HepG2 (cell line): ENCODE measurements around the gene KIAA1755. TPM values are rescaled to one million over a fixed set of nuclear protein-coding genes. Genes with fewer than 3 reads are reported as not detected.

Source experiments
- ATAC-seq: fragments of 200-7000 bp; cut with Tn5 transposase; 3 replicates; pipeline ENCODE4 v1.9.1; 2020; ENCODE audit warnings: mild to moderate bottlenecking, moderate library complexity
- BruUV-seq: library from RNA; stranded (reverse); fragments of 400-500 nt; replicated peaks from 2 replicates; lab custom pipeline; 2021; lab: Mats Ljungman, UMichigan
- CTCF ChIA-PET: fragments of 300-600 bp; formaldehyde crosslinking; extraction: SDS; loops from one replicate; lab custom pipeline; 2021; ENCODE audit warnings: low total read pairs, inconsistent platforms, low intra/inter-chr PET ratio; lab: Yijun Ruan, JAX
- POLR2A ChIA-PET: fragments of 350-600 bp; sonication (Branson Sonifier 250); formaldehyde crosslinking; loops from one replicate; lab custom pipeline; 2020; ENCODE audit warnings: antibody characterized with exemption, inconsistent platforms; lab: Yijun Ruan, JAX
- DNase-seq: peaks from one replicate; pipeline ENCODE4 v3.0.0-alpha.2; 2015; ENCODE audit warnings: low spot score
- FAIRE-seq: peaks from 3 replicates; lab custom pipeline; 2011; peaks lifted over from hg19 to GRCh38; lab: Jason Lieb, UNC
- H2AFZ ChIP-seq: one replicate; pipeline ENCODE4 v1.6.1; 2011; ENCODE audit warnings: low read length, inconsistent platforms
- H3K27ac ChIP-seq: fragments of 300-600 bp; 3 replicates; pipeline ENCODE4 v1.8.0; 2011; ENCODE audit warnings: mixed run types, mild to moderate bottlenecking, mixed read lengths, low read length, inconsistent platforms; ENCODE audit not compliant: insufficient read depth; ENCODE audit errors: extremely low read length
- H3K27me3 ChIP-seq, 2 experiments: fragments of 200-600 bp in 1 of 2; 2 replicates in 1 of 2; 3 replicates in 1 of 2; pipeline versions ENCODE4 v1.6.0 to v1.8.0; 2011; ENCODE audit warnings: low read length in 2 of 2, mild to moderate bottlenecking in 2 of 2, moderate library complexity in 2 of 2, inconsistent platforms in 1 of 2; ENCODE audit not compliant: insufficient read depth in 2 of 2, control insufficient read depth in 1 of 2
- H3K36me3 ChIP-seq, 2 experiments: fragments of 200-600 bp in 1 of 2; replicated peaks in 1 of 2; 2 replicates in 1 of 2; 3 replicates in 1 of 2; pipeline versions ENCODE4 v1.5.1 to v1.8.0; 2011; ENCODE audit warnings: low read length in 2 of 2, inconsistent platforms in 1 of 2; ENCODE audit not compliant: insufficient read depth in 2 of 2, control insufficient read depth in 1 of 2
- H3K4me1 ChIP-seq: 2 replicates; pipeline ENCODE4 v1.5.1; 2012; ENCODE audit warnings: low read length, inconsistent platforms; ENCODE audit not compliant: insufficient read depth
- H3K4me2 ChIP-seq: 2 replicates; pipeline ENCODE4 v1.6.0; 2011; ENCODE audit warnings: low read depth, low read length, inconsistent platforms
- H3K4me3 ChIP-seq, 3 experiments: fragments of 200-600 bp in 1 of 3; sonication (generic), shearing (Covaris generic) in 1 of 3; replicated peaks in 1 of 3; 2 replicates each; pipeline ENCODE4 v1.5.1; 2011 to 2016; ENCODE audit warnings: low read length in 3 of 3, inconsistent platforms in 2 of 3, low read depth in 2 of 3, mild to moderate bottlenecking in 2 of 3, control low read depth in 1 of 3, mixed read lengths in 1 of 3; ENCODE audit not compliant: insufficient read depth in 1 of 3
- H3K79me2 ChIP-seq: one replicate; pipeline ENCODE4 v1.6.1; 2011; ENCODE audit warnings: low read length, inconsistent platforms; ENCODE audit not compliant: insufficient read depth
- H3K9ac ChIP-seq: 2 replicates; pipeline ENCODE4 v1.6.0; 2011; ENCODE audit warnings: mild to moderate bottlenecking, low read depth, low read length, inconsistent platforms; ENCODE audit not compliant: insufficient read depth
- H3K9me3 ChIP-seq: 2 replicates; pipeline ENCODE4 v1.5.1; 2012; ENCODE audit warnings: mild to moderate bottlenecking, low read length
- H4K20me1 ChIP-seq: 2 replicates; pipeline ENCODE4 v1.6.0; 2011; ENCODE audit warnings: inconsistent platforms, mild to moderate bottlenecking, low read length, moderate library complexity; ENCODE audit not compliant: insufficient read depth
- BRD4 ChIP-seq: sonication (generic); formaldehyde crosslinking; IDR thresholded peaks from 2 replicates; pipeline ENCODE4 v1.4.0; 2020; ENCODE audit warnings: missing genetic modification reagents
- CHCHD3 ChIP-seq: sonication (generic); formaldehyde crosslinking; IDR thresholded peaks from 2 replicates; pipeline ENCODE4 v1.8.0; 2022; ENCODE audit warnings: mild to moderate bottlenecking, missing genetic modification reagents, moderate library complexity
- DNMT3B ChIP-seq: conservative IDR thresholded peaks from 2 replicates; pipeline ENCODE4 v1.6.1; 2016; ENCODE audit warnings: missing biosample characterization, control low read depth
- DPF2 ChIP-seq: sonication (generic); formaldehyde crosslinking; IDR thresholded peaks from 2 replicates; pipeline ENCODE4 v1.4.0; 2020; ENCODE audit warnings: mild to moderate bottlenecking, low read depth, missing genetic modification reagents, borderline replicate concordance
- FOSL1 ChIP-seq: sonication (generic); formaldehyde crosslinking; IDR thresholded peaks from 2 replicates; pipeline ENCODE4 v1.9.0; 2021; ENCODE audit warnings: missing genetic modification reagents, borderline replicate concordance
- GABPB1 ChIP-seq: IDR thresholded peaks from 2 replicates; pipeline ENCODE4 v1.6.1; 2016; ENCODE audit warnings: mild to moderate bottlenecking, missing genetic modification reagents, moderate library complexity, missing compliant biosample characterization
- MIER2 ChIP-seq: IDR thresholded peaks from 2 replicates; pipeline ENCODE4 v1.6.1; 2016; ENCODE audit warnings: missing biosample characterization, missing genetic modification reagents
- NFE2 ChIP-seq: sonication (generic); formaldehyde crosslinking; IDR thresholded peaks from 2 replicates; pipeline ENCODE4 v1.4.0; 2020; ENCODE audit warnings: missing genetic modification reagents
- PCBP2 ChIP-seq: fragments of 200-400 bp; formaldehyde crosslinking; optimal IDR thresholded peaks from 2 replicates; pipeline ENCODE3; 2018; ENCODE audit warnings: low read length, low read depth; ENCODE audit not compliant: poor library complexity, severe bottlenecking
- SNAPC5 ChIP-seq: sonication (generic); formaldehyde crosslinking; IDR thresholded peaks from 2 replicates; pipeline ENCODE4 v1.8.1; 2023; ENCODE audit warnings: mild to moderate bottlenecking, missing genetic modification reagents, borderline replicate concordance
- SSRP1 ChIP-seq: IDR thresholded peaks from 2 replicates; pipeline ENCODE4 v1.6.1; 2016; ENCODE audit warnings: control low read depth
- ZBTB42 ChIP-seq: sonication (generic); formaldehyde crosslinking; IDR thresholded peaks from 2 replicates; pipeline ENCODE4 v1.5.0; 2020; ENCODE audit warnings: mild to moderate bottlenecking, missing genetic modification reagents
- ZFP36L1 ChIP-seq: sonication (generic); formaldehyde crosslinking; IDR thresholded peaks from 2 replicates; pipeline ENCODE4 v1.8.0; 2022; ENCODE audit warnings: mild to moderate bottlenecking, missing genetic modification reagents, moderate library complexity
- ZNF282 ChIP-seq: fragments of 450-650 bp; IDR thresholded peaks from 2 replicates; pipeline ENCODE4 v1.6.1; 2018; ENCODE audit not compliant: partially characterized antibody
- ZNF337 ChIP-seq: sonication (generic); formaldehyde crosslinking; IDR thresholded peaks from 2 replicates; pipeline ENCODE4 v1.5.1; 2020; ENCODE audit warnings: missing genetic modification reagents, low read depth, mild to moderate bottlenecking, borderline replicate concordance
- ZNF550 ChIP-seq: sonication (generic); formaldehyde crosslinking; IDR thresholded peaks from 2 replicates; pipeline ENCODE4 v1.4.0; 2020; ENCODE audit warnings: mild to moderate bottlenecking, missing genetic modification reagents, borderline replicate concordance
- ZNF747 ChIP-seq: sonication (generic); formaldehyde crosslinking; IDR thresholded peaks from 2 replicates; pipeline ENCODE4 v1.8.1; 2023; ENCODE audit warnings: missing genetic modification reagents, mild to moderate bottlenecking, borderline replicate concordance
- ZNF891 ChIP-seq: sonication (generic); formaldehyde crosslinking; IDR thresholded peaks from 2 replicates; pipeline ENCODE4 v1.5.0; 2020; ENCODE audit warnings: mild to moderate bottlenecking, missing genetic modification reagents
- ZSCAN22 ChIP-seq: sonication (generic); formaldehyde crosslinking; IDR thresholded peaks from 2 replicates; pipeline ENCODE4 v1.4.0; 2020; ENCODE audit warnings: mild to moderate bottlenecking, missing genetic modification reagents
- ZSCAN30 ChIP-seq: sonication (generic); formaldehyde crosslinking; IDR thresholded peaks from 2 replicates; pipeline ENCODE4 v1.5.0; 2020; ENCODE audit warnings: mild to moderate bottlenecking, missing genetic modification reagents
- WGBS: methylation state at CpG from one replicate; pipeline ENCODE4 v1.1.6; 2017; ENCODE audit warnings: low lambda C conversion rate; 5-methylcytosine and 5-hydroxymethylcytosine counted together
- in situ Hi-C: cut with HindIII; loops from 2 replicates; pipeline ENCODE4 v1.10.0; 2017; ENCODE audit warnings: low pct_unique_long_range_greater_than_20kb; ENCODE audit not compliant: extremely low pct_ligation_motif_present
- intact Hi-C: fragments of 100-400 bp; cut with micrococcal nuclease; formaldehyde crosslinking; loops from one replicate; pipeline ENCODE4 v1.10.0; 2022; ENCODE audit not compliant: unreplicated experiment
- polyA plus RNA-seq, 8 experiments: library from polyadenylated mRNA; depleted of rRNA in 3 of 8; stranded (reverse) in 7 of 8; unstranded in 1 of 8; fragments of >200 nt; fragmentation: Illumina TruSeq in 4 of 8; extraction: Trizol in 4 of 8; gene quantifications; 2 replicates each; pipeline versions ENCODE4 v1.2.1 to v1.2.3, GENCODE V29; 2011 to 2016; ENCODE audit warnings: low read depth in 4 of 8, missing spikeins in 1 of 8, mixed read lengths in 1 of 8; ENCODE audit not compliant: insufficient read depth in 1 of 8
- total RNA-seq, 5 experiments: library from RNA; depleted of rRNA; stranded (reverse); fragments of >200 nt; fragmentation: Illumina TruSeq; extraction: Trizol; gene quantifications; 2 replicates each; pipeline ENCODE4 v1.2.3, GENCODE V29; 2016; ENCODE audit warnings: low read depth in 1 of 5

The KIAA1755 gene
- total and polyA plus RNA-seq, 2 of the 13 experiments (the other 11 are each of a cell fraction or from before 2014, with no cell fraction given): 0.04 TPM; not detected in 1

GRCh38 chr20:38179846-38180245 is 80.7 kb downstream of the KIAA1755 start (continued):
- TF ChIP-seq ZNF337 (CRISPR knock-in tag): no peak
- no peak for TF ChIP-seq ZNF550 (CRISPR knock-in tag)
- no peak for TF ChIP-seq ZNF282
- no peak for TF ChIP-seq SSRP1 (CRISPR knock-in tag)
- no peak for TF ChIP-seq BRD4 (CRISPR knock-in tag)
- no peak for TF ChIP-seq FOSL1 (CRISPR knock-in tag)
- TF ChIP-seq ZNF891: no peak
- TF ChIP-seq CHCHD3 (CRISPR knock-in tag): no peak
- no peak for TF ChIP-seq PCBP2
- TF ChIP-seq ZSCAN30: no peak
- TF ChIP-seq DPF2 (CRISPR knock-in tag): no peak
- TF ChIP-seq ZBTB42 (CRISPR knock-in tag): no peak

- Histone ChIP-seq H3K9ac (no peak overlapping the region), H3K4me2 (no peak overlapping the region), H4K20me1 (no peaks in the 10 kb centered on the region), H3K4me1 (peaks cover 5% of the 10 kb centered on the region), H3K27me3 (peaks cover 7 to 21% of the 10 kb centered on the region in 2 experiments; a peak in 4 of 5 replicates), H3K36me3 (no peaks in the 10 kb centered on the region), H3K9me3 (no peaks in the 10 kb centered on the region), H3K79me2 (no peaks in the 10 kb centered on the region), H2AFZ (no peak overlapping the region), H3K4me3 (no peak overlapping the region), H3K27ac (no peak overlapping the region)
- ChIA-PET POLR2A (no interaction called here), CTCF (no interaction called here)
- TF ChIP-seq GABPB1 (CRISPR knock-in tag): no peak
- TF ChIP-seq NFE2 (CRISPR knock-in tag): no peak
- no peak for TF ChIP-seq MIER2
- no peak for TF ChIP-seq DNMT3B (CRISPR knock-in tag)
- no peak for TF ChIP-seq SNAPC5
- TF ChIP-seq ZNF747: no peak
- TF ChIP-seq ZSCAN22 (CRISPR knock-in tag): no peak
- no peak for TF ChIP-seq ZFP36L1 (CRISPR knock-in tag)
- FAIRE-seq: no peak
- no TSS peak for BruUV-seq
- 14% methylated on average over 4 of the region's 4 CpGs for WGBS
- no peak for ATAC-seq
- no peak for DNase-seq
- intact Hi-C loops (no loop called here), in situ Hi-C loops (no loop called here)
Observed at GRCh38 chr20:38178581-38178980, 82.0 kb downstream of the KIAA1755 start.
